ENCODE results near the gene NDUFC2.
"Not testable (repeated sequence)": the region's sequence is repeated elsewhere in the genome, so short reads cannot be mapped to it uniquely, and the experiment has no call there.

NDUFC2 gene

DNA sequence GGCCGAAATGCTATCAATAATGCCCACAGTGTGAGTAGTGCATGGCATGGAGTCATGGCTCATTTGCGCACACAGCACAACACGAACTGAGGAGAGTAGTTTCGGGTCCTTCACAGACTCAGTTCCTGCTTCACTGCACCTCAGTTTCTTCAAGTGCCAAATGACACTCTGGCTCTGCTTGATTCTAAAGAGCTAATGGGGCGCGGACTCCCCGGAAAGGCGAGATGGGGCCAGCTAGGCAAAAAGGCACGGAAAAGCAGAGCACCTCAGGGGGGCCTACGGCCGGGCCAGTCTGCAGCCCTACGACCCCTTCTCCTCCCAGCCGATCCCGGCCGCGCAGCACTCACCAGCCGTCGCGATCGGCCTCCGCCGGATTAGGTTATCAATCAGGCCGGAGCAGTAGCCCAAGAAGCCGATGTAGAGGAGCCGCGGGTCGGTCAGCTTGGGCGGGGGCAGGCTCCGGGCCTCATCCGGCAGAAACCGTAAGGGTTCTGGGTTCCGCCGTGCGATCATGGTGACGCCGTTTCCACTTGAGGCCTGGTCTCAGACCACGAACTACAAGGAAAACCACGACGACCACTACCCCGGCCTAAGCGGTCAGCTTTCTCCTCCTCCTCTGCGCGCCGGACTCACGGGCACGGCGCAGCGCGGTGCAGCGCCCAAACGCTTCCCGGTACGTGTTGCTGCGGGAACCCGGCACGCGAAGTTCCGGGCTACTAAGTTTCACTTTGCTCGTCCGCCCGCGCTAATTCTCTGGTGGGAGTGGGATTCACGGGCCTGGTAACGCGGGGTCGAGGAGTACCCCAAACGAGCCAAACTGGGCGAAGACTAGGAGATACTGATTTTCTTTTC lies at the start of gene NDUFC2:
TSS of gene NDUFC2 (minus strand) at position 631 of the 852 bp plus-strand sequence. CDS start at position 513, 118 bp downstream.
- DNase-seq: peak; percentile 94

DNA sequence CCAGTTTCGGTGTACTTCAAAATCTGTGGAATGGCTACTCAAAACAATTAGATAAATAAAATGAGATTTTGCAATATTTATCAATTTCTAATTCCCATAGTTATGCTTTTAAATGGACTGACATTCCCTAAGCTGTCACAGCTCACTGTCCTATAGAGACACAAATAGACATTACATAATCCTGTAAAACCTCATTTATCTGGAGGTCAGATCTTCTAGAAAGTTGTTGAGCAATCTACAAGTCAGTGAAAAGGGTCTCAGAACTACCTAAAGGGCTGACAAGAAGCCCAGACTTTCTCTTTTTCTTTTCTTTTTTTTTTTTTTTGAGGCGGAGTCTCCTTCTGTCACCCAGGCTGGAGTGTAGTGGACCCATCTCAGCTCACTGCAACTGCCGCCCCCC lies 47.7 kb upstream of the NDUFC2 start:
- no peak for DNase-seq

DNA sequence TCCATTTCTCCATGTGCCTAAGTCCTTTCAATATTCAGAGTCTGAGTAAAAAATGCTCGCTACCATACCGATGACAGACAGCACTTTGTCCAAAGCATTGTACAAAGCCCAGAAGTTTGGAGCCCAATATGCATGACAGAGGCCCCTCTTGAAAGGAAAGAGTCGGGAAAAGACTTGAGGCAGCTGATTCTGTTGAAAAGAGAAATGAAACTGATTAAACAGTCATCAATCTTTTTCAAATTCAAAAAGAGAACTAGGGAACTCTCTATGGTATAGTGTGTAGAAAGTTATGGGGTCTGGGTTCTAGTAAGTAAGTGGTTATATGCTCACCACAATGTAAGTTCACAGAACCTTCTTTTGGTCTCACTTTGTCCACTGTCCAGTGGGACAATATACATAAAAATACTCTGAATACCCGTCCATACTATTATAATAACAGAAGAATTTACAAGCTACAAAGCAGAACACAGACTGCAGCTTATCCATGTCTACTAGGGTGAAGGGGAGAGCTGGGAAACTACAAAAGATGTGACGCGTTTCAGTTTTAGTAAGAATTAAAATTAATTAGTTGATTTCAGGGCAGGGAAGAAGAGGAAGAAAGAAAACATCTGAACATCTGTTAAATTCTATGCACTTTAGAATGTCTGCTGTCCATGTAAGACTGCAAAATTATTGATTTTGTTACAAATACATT lies 33.1 kb upstream of the NDUFC2 start:
- no peak for DNase-seq

DNA sequence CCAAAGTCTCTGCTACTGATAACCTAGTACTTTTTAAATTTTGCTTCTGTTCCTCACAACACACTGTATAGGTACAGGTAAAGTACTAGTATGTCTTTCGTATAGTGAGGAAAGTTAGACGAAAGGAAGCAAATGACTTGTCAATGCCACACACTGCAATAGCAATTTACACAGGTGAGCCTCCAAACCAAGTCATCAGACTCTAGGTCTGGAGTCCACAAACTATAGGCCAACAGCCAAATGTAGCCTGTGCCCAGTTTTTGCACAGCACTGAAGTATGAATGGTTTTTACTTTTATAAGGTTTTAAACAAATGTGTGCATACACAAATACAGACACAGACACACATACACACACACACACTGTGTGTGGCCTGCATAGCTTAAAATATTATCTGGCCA lies 31.6 kb upstream of the NDUFC2 start:
- no peak for DNase-seq

DNA sequence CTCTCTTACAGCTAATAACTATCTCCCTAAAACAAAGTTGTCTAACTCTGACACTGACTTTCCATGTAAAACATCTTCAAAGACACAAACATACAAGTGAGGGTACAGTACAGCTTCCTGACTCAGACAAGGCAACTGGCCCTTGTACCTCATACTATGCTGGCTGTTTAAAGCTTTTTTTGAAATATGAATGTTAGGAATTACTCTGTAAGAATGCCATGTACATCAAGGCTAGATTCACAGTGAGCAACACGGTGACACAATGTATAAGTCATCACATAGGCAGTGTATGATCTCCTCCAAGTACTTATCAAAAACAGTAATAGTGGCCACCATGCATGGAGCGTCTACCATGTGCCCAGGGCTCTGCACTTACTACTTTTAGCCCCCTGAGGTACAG lies 31.2 kb upstream of the NDUFC2 start:
- DNase-seq: no peak

DNA sequence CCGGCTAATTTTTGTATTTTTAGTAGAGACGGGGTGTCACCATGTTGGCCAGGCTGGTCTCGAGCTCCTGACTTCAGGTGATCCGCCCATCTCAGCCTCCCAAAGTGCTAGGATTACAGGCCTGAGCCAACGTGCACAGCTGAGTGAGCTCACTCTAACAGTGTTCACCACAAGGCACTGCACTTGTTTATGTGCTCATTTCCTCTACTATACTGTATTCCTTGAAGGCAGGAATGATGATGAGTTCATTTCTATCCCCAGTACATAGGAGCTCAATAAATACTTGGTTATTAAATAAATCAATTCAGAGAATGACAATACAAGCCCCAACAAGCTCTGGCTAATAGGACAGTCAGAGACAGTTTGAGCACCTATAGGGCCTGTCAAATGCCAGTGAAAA lies 30.7 kb upstream of the NDUFC2 start:
- DNase-seq: no peak

DNA sequence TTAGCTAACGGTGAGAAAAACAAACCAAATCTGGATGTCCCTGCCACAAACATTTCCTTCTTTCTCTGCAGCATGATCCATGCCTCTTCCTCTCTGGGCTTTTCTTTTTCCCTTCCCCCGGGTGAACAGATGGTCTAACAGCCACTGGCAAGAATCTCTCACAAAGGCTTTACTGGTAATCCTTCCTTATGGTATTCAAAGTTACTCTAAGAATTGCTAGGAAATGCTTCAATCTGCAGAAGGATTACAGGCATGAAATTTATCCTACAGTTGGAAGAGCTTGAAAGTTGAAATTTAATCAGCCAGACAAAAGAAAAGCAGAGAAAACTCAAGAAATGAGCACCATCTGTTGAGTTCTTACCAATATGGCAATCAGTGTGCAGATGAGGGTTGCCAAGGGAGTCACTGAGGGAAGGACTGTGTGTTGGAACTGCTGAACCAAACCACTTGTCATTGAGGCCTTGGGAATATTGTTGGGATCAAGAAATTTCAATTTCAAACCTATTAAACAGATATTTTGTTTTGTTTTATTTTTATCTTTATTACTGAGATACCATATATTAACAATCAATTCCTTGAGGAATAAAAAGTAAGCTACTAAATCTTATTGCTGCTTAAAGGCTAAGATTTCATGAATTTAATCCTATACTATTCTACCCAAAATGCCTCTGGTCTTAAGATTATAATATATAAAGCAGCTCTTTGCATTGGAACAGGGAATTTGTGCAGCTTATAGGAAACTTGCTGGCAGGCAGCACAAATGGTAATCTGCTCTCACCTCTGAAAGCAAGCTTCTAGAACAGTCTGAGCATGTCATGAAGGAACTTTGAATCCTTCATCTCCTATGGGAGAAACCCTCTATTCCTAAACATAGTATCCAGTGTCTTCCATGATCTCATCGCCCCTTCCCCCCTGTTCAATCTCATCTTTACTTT lies 29.7 kb upstream of the NDUFC2 start:
- DNase-seq: peak; percentile 16

DNA sequence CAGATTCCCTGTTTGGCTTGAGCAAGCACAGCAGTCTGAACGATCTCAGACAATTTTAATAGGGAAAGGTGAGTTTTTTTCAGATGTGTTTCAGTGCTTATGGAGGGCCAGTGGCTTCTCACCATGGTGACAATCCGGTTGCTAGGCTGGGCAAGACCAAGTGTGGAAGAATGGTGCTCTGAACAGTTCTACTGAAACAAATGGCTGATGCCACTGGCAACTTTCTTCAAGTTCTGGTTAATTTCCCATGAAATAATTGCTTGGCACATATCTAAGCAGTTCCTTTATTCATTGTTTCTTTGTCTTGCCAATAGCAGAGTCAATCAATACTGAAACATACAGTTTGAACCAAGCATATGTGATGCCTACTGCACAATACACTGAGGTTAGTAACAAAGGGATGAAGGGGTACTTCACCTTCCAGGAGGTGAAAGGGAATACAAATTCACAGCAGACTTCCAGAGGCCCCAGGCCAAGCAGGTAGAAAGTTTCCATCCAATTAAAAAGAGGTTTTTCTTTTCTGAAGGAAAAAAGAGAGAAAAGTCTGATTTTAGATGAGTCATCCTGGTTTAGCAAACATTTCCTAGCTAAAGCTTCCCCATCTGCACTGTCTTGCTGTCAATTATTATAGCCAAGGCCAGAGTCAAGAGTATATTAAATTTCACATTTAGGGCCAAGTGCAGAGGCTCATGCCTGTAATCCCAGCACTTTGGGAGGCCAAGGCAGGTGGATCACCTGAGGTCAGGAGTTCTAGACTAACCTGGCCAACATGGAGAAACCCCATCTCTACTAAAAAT lies 21.2 kb upstream of the NDUFC2 start:
- DNase-seq: no peak

DNA sequence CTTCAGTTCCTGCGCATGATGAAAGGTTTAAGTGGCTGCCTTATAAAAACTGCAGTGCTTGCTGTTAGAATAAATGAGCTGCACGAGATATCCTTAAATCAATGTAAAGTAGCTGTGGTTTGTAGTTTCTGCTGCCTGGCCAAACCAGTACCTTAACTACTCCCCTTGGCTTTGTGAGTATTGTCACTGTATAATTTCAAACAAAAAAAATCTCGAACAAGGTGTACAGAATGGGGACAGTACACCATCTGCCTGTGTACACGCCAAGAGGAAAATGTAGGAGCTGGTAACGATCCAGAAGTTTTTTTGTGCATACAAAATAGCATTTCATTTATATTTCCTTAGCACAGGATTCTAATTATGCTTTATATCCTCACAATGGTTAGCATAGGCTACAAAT lies 20.6 kb upstream of the NDUFC2 start:
- no peak for DNase-seq

DNA sequence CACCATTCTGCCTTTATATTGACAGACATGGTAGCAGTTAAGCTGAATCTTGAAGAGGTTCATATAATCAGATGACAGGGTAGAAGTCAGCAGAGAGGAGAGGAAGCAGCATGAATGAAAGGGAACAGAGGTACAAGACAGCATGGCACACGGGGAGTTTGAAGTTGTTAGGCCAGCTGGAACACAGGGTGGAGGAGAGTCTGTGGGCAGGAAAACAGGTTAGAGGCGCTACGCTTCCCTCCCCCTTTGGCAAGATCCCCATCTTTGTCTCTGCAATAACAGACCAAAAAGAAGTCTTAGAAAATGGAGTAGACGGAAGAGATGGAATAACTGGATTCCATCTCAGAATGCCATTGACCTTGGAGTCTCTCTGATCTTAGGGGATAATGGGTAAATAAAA lies 20.0 kb upstream of the NDUFC2 start:
- DNase-seq: no peak

DNA sequence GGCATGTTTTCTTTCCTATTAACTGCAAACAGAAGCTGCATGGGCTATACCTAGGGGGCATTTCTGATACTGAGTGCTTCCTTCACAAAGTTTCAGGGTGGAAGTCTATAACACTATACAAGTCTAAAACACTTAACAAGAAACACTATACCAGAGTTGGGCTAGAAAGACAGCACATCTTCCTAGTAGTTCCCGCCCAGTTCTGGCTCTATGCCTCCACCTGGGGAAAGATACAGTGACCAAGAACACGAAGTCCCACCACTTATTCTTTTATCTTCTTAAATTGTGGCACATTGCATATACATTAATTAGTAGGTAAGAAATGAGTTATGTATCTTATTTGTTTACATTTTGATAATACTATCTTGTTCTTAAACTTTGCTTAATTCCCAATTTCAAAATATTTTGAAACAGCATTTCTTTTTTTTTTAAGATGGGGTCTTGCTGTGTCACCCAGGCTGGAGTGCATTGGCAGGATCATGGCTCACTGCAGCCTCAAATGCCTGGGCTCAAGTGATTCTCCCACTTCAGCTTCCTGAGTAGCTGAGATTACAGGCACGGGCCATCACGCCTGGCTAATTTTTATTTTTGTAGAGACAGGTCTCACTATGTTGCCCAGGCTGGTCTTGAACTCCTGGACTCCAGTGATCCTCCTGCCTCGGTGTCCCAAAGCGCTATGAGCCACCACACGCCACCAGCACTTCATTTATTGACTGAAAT lies 18.2 kb upstream of the NDUFC2 start:
- DNase-seq: no peak

DNA sequence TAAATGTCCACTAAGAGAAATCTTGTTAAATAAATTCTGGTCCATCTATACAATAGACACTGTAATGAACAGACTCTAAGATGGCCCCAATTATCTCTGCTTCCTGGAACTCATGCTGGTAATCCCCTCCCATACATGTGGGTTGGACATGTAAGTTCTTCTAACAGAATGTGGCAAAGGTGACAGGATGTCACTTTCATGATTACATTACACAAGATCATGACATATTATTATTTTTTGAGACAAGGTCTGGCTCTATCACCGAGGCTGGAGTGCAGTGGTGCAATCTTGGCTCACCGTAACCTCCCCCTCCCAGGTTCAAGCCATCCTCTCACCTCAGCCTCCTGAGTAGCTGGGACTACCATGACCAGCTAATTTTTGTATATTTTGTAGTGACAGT lies 14.6 kb upstream of the NDUFC2 start:
- DNase-seq: no peak

DNA sequence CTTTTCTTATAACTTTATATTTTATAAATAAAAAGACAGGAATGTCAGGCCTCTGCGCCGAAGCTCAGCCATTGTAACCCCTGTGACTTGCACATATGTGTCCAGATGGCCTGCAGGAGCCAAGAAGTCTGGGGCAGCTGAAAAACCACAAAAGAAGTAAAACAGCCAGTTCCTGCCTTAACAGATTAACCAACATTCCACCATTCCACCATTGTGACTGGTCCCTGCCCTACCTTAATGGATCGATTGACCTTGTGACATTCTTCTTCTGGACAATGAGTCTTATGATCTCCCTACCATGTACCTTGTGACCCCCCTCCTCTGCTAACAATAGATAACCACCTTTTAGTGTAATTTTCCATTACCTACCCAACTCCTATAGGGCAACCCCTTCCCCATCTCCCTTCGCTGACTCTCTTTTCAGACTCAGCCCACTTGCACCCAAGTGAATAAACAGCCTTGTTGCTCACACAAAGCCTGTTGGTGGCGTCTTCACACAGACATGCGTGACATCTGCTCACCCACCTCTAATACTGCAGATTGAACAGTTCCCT lies 6.9 kb upstream of the NDUFC2 start:
- DNase-seq: not testable (repeated sequence)

DNA sequence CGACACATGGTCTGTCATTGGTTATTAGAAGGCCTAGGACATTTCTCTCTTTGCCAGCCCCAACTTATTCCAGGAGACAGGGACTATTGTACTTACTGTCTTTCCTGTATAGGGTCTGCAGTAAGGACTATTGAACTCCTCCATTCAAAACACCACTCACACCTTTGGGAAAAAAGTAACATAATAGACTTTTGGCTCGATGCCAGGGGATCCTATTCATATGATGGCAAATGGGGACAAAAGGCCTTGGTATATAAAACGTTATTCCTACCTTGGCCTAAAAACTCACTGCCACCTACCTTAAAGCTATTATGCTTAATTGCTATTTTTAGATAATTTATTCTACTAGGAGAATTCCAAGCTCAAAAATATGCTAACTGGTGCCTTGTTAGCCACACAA lies 6.3 kb upstream of the NDUFC2 start:
- no peak for DNase-seq

DNA sequence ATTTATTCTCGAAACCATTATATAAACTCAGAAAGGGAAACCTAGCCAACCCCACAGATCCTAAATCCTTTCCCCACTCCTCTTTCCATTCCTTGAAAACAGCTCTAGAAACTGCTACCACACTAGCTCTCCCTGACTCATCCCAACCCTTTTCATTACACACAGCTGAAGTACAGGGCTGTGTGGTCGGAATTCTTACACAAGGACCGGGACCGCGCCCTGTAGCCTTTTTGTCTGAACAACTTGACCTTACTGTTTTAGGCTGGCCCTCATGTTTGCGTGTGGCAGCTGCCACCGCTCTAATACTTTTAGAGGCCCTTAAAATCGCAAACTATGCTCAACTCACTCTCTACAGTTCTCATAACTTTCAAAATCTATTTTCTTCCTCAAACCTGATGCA lies 4.8 kb upstream of the NDUFC2 start:
- DNase-seq: not testable (repeated sequence)

DNA sequence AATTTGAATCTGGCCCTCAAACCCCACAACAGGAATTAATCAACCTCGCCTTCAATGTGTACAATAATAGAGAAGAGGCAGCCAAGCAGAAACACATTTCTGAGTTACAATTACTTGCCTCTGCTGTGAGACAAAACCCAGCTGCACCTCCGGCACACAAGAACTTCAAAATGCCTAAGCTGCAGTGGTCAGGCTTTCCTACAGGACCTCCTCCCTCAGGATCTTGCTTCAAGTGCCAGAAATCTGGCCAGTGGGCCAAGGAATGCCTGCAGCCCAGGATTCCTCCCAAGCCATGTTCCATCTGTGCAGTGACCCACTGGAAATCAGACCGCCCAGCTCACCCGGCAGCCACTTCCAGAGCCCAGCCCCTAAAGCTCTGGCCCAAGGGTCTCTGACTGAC lies 3.4 kb upstream of the NDUFC2 start:
- DNase-seq: peak; percentile 19

DNA sequence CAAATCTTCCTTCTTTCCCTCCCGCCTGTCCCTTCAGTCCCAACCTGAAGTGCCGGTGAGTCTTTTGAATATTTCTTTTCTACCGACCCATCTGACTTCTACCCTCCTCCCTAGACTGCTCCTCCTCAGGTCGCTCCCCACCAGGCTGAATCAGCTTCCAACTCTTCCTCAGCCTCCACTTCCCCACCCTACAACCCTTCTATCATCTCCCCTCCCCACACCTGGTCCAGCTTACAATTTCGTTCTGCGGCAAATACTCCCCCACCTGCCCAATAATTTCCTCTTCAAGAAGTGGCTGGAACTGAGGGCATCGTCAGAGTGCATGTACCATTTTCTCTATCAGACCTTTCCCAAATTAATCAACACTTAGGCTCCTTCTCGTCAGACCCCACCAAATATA lies 2.5 kb upstream of the NDUFC2 start:
- DNase-seq: no peak

DNA sequence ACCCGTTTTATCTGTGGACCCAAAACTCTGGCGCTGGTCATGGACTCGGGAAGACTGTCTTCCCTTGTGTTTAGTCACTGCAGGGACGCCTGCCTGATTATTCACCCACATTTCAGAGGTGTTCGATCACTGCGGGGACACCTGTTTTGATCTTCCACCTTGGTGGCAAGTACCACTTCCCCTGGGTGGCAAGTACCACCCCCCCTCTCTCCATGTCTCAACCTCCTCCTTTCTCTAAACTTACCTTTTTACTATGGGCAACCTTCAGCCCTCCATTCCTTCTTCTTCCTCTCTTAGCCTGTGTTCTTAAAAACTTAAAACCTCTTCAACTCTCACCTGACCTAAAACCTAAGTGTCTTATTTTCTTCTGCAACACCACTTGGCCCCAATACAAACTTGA lies 1.9 kb upstream of the NDUFC2 start:
- no peak for DNase-seq

DNA sequence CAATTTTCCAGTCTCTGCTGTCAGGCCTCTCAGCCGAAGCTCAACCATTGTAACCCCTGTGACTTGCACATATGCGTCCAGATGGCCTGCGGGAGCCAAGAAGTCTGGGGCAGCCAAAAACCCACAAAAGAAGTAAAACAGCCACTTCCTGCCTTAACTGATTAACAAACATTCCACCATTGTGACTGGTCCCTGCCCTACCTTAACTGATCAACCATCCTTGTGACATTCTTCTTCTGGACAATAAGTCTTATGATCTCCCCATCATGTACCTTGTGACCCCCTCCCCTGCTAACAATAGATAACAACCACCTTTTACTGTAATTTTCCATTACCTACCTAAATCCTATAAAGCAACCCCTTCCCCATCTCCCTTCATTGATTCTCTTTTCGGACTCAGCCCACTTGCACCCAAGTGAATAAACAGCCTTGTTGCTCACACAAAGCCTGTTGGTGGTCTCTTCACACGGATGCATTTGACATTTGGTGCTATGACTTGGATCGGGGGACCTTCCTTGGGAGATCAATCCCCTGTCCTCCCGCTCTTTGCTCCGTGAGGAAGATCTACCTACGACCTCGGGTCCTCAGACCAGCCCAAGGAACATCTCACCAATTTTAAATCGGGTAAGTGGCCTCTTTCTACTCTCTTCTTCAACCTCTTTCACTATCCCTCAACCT lies 1.3 kb upstream of the NDUFC2 start:
- DNase-seq: no peak

DNA sequence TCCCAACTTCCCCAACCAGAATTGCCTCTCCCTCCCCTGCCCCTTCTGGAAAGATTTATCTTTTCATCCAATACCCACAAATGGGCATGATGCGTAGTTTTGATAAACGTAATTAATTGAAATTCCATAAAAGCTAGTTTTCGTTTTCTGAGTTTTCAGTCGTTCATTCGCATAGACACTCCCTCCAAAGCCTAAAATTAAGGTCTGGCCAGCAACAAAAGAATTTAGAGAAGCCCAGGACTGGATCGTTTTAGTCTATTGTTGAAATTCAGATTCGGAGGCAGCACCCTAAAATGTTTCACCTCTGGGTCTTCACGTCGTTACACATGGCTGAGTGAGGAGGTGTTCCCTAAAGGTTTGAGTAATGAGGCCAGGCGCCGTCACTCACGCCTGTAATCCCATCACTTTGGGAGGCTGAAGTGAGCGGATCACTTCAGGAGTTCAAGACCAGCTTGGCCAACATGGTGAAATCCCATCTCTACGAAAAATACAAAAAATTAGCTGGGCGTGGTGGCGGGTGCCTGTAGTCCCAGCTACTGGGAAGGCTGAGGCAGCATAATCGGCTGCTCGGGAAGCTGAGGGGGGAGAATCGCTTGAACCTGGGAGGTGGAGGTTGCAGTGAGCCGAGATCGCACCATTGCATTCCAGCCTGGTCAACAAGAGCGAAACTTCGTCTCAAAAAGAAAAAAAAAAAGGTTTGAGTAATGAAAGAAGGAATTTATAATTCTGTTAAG lies 589 bp upstream of the NDUFC2 start:
- DNase-seq: no peak

Data from retina (tissue), 1 donor.